Memory B cell (primary cell): ENCODE measurements around the gene FHIT.

Experiments
- ATAC-seq: fragments of 150-1000 bp; cut with Tn5 transposase; 2 replicates; pipeline ENCODE4 v1.10.0; 2021; ENCODE audit warnings: low read depth, mild to moderate bottlenecking, moderate library complexity
- DNase-seq, 2 donors: peaks; one replicate each; pipeline ENCODE4 v3.0.0; 2022; ENCODE audit warnings: low spot score in 2 of 2
- H3K27ac Mint-ChIP-seq: one replicate; pipeline ENCODE4 v1.8.0; 2022; ENCODE audit warnings: mild to moderate bottlenecking, moderate library complexity, mixed read lengths
- H3K27me3 Mint-ChIP-seq: one replicate; pipeline ENCODE4 v1.8.0; 2022; ENCODE audit warnings: mixed read lengths
- H3K36me3 Mint-ChIP-seq: one replicate; pipeline ENCODE4 v1.8.0; 2022; ENCODE audit warnings: mild to moderate bottlenecking, mixed read lengths
- H3K4me1 Mint-ChIP-seq: one replicate; pipeline ENCODE4 v1.8.0; 2022; ENCODE audit warnings: mixed read lengths
- H3K4me3 Mint-ChIP-seq: one replicate; pipeline ENCODE4 v1.8.0; 2022; ENCODE audit warnings: mild to moderate bottlenecking, moderate library complexity, mixed read lengths
- H3K9me3 Mint-ChIP-seq: one replicate; pipeline ENCODE4 v1.8.0; 2022; ENCODE audit warnings: mixed read lengths

The FHIT gene

DNA sequence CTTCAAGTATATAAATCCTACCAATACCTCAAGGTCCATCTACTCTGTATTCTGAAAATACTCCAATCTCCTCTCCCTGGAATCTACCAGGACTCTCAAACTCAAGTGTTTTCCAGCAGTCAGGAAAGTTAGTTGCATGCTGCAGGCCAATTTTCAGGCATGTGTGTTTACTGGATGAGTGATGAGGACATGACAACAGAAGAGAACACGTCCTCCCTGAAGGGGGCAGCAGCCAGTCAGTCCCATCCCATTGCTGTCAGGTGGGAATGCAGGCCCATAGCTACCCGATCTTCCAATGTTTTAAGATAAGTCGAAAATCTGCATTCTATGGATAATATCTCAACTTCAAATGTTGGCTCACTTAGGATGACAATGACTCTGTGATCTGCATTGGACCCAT lies 496.2 kb downstream of the FHIT start:
- peaks cover 6% of the 10 kb centered on the region for H3K9me3 Mint-ChIP-seq
- ATAC-seq (no peak), DNase-seq (no peak)
- H3K36me3 Mint-ChIP-seq, result no peaks in the 10 kb centered on the region
- H3K27me3 Mint-ChIP-seq, result no peaks in the 10 kb centered on the region
- peaks cover 3% of the 10 kb centered on the region for H3K4me1 Mint-ChIP-seq
- no peak overlapping the region for H3K27ac Mint-ChIP-seq
- no peak overlapping the region for H3K4me3 Mint-ChIP-seq

- Mint-ChIP-seq H3K36me3 (no peaks in the 10 kb centered on the region), H3K27ac (no peak overlapping the region), H3K9me3 (peaks cover 6% of the 10 kb centered on the region), H3K27me3 (no peaks in the 10 kb centered on the region), H3K4me3 (no peak overlapping the region), H3K4me1 (peaks cover 3% of the 10 kb centered on the region)
- no peak for ATAC-seq
- DNase-seq, result no peak
Observed at GRCh38 chr3:60754617-60755016, 496.6 kb downstream of the FHIT start.

DNA sequence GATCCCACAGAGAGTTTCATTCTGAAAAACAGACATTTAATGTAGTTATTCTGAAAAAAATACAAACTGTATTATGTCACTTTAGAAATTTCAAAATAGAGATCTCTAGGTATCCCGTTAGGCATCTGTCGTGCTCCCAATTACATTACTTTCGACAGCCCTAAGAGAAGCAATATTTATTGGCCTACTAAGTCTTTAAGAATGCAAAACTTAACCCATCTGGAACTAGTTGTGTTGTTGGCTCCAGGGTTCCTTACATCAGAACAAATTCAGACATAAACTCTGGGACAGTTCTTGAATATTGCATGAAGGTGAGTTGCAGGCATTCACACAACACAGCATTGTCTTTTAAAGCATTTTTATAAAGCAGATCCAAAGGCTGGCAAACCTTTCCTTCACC lies 498.4 kb downstream of the FHIT start:
- Mint-ChIP-seq H3K36me3 (no peaks in the 10 kb centered on the region), H3K4me1 (no peaks in the 10 kb centered on the region), H3K27ac (no peak overlapping the region), H3K27me3 (no peaks in the 10 kb centered on the region), H3K4me3 (no peak overlapping the region), H3K9me3 (peaks cover 8% of the 10 kb centered on the region)
- no peak for ATAC-seq
- no peak for DNase-seq

DNA sequence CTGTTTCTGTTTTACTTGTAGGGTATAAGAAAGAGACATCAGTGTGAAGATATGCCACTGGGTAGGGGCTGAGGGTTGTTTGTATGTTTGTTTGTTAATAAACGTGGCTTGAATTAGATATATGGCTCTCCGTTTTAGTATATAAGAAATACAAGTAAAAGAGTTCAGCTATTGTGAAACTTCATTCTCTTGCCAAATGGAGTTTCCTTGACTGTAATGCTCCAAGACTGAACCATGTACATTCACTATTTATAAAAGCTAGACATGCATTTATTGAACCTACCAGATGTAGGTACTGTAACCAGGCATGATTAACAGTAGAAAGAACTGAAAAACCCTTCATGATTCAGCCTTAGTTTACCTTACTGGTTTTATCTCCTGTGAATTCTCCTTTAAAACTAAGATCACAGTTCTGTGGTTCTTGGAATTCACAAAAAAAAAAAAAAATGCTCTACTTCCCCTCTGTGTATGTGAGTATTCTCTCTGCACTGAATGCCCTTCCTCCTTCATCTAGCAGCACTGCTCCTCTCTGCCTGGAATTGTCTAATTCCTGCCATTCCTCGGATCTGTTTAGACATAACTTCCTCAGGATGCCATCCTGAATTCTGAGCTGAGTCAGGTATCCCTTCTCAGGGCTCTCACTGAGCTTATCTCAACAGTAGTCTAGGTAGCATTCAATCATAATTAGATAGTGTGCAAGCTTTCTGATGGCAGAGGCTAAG lies 504.4 kb downstream of the FHIT start:
- Mint-ChIP-seq H3K36me3 (peaks cover 2% of the 10 kb centered on the region), H3K9me3 (peaks cover 8% of the 10 kb centered on the region), H3K4me3 (no peak overlapping the region), H3K27ac (no peak overlapping the region), H3K27me3 (peaks cover 2% of the 10 kb centered on the region), H3K4me1 (no peaks in the 10 kb centered on the region)
- ATAC-seq (no peak), DNase-seq (no peak)

GRCh38 chr3:60746043-60746638 lies 505.1 kb downstream of the FHIT start:
- Mint-ChIP-seq H3K36me3 (peaks cover 2% of the 10 kb centered on the region), H3K27ac (no peak overlapping the region), H3K27me3 (peaks cover 2% of the 10 kb centered on the region), H3K4me1 (no peaks in the 10 kb centered on the region), H3K9me3 (peaks cover 8% of the 10 kb centered on the region), H3K4me3 (no peak overlapping the region)
- no peak for ATAC-seq
- no peak for DNase-seq

- Mint-ChIP-seq H3K27ac (no peak overlapping the region), H3K27me3 (peaks cover 2% of the 10 kb centered on the region), H3K36me3 (peaks cover 2% of the 10 kb centered on the region), H3K4me3 (no peak overlapping the region), H3K4me1 (no peaks in the 10 kb centered on the region), H3K9me3 (no peaks in the 10 kb centered on the region)
- ATAC-seq, result no peak
- no peak for DNase-seq
Observed at GRCh38 chr3:60743631-60744164, 507.6 kb downstream of the FHIT start.

DNA sequence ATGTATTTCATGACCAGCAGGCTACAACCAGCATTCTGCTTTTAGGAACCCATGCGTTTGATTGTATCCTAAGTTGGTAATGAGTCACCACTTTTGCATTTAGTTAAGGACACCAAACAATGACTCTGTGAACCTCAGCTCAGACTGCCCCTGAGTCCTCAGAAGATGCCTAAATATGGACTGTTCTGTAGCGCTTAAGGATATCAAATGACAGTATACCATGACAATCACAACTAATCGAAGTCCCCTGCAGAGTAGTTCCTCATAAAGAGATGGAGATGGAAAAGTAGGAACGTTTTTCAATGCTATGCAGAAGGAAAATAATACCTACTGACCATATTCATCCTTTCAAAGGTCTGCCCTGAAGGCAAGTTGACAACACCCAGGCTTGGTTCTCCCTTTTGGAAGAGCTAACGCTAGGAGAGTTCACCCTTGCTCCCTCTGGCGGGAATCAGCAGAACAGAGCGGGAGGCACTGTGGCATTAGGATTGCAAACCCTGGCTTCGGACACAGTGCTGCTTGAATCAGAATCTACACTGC lies 508.6 kb downstream of the FHIT start:
- Mint-ChIP-seq H3K27ac (no peak overlapping the region), H3K36me3 (peaks cover 2% of the 10 kb centered on the region), H3K9me3 (no peaks in the 10 kb centered on the region), H3K4me1 (no peaks in the 10 kb centered on the region), H3K27me3 (peaks cover 2% of the 10 kb centered on the region), H3K4me3 (no peak overlapping the region)
- DNase-seq (no peak), ATAC-seq (no peak)

GRCh38 chr3:60737633-60738399 lies 513.4 kb downstream of the FHIT start:
- peaks cover 2% of the 10 kb centered on the region for H3K9me3 Mint-ChIP-seq
- ATAC-seq (no peak), DNase-seq (no peak)
- H3K4me3 Mint-ChIP-seq, result no peak overlapping the region
- H3K27me3 Mint-ChIP-seq, result no peaks in the 10 kb centered on the region
- H3K36me3 Mint-ChIP-seq, result no peaks in the 10 kb centered on the region
- no peak overlapping the region for H3K27ac Mint-ChIP-seq
- no peaks in the 10 kb centered on the region for H3K4me1 Mint-ChIP-seq

GRCh38 chr3:60730371-60730770 lies 520.9 kb downstream of the FHIT start:
- Mint-ChIP-seq H3K27ac (no peak overlapping the region), H3K36me3 (no peaks in the 10 kb centered on the region), H3K4me3 (no peak overlapping the region), H3K4me1 (no peaks in the 10 kb centered on the region), H3K9me3 (peaks cover 4% of the 10 kb centered on the region), H3K27me3 (no peaks in the 10 kb centered on the region)
- ATAC-seq, result no peak
- DNase-seq, result no peak

DNA sequence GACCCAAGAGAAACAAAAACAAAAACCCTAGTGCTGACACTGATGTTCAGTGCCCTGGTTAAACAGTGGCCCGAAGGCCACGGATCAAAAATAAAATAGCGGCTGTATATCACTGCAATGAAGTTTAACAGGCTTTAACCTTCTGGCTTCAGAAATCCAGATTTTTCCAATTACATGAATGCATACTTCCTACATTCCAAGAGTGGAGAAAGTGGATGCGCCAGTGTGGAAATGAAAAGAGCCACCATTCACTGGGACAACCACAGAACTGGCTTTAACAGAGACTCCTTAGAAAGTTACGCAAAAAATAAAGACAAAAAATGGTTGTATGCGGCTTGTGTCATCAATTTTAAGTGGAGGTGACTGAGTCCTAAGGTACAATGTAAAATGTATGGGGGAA lies 522.2 kb downstream of the FHIT start:
- Mint-ChIP-seq H3K4me1 (no peaks in the 10 kb centered on the region), H3K9me3 (peaks cover 4% of the 10 kb centered on the region)
- ATAC-seq, result no peak

GRCh38 chr3:60728006-60728405 lies 523.2 kb downstream of the FHIT start:
- H3K36me3 Mint-ChIP-seq, result no peaks in the 10 kb centered on the region
- H3K4me3 Mint-ChIP-seq, result no peak overlapping the region
- no peak overlapping the region for H3K27ac Mint-ChIP-seq
- no peaks in the 10 kb centered on the region for H3K27me3 Mint-ChIP-seq
- ATAC-seq (no peak), DNase-seq (no peak)
- H3K4me1 Mint-ChIP-seq, result no peaks in the 10 kb centered on the region
- peaks cover 2% of the 10 kb centered on the region for H3K9me3 Mint-ChIP-seq

More for the DNA sequence above, 522.2 kb downstream of the FHIT start:
- Mint-ChIP-seq H3K4me3 (no peak overlapping the region), H3K27ac (no peak overlapping the region), H3K36me3 (no peaks in the 10 kb centered on the region), H3K27me3 (no peaks in the 10 kb centered on the region)
- DNase-seq, result no peak

- Mint-ChIP-seq H3K27me3 (no peaks in the 10 kb centered on the region), H3K4me1 (no peaks in the 10 kb centered on the region), H3K36me3 (no peaks in the 10 kb centered on the region), H3K4me3 (no peak overlapping the region), H3K9me3 (no peaks in the 10 kb centered on the region), H3K27ac (no peak overlapping the region)
- no peak for ATAC-seq
- no peak for DNase-seq
Observed at GRCh38 chr3:60720736-60721135, 530.5 kb downstream of the FHIT start.

DNA sequence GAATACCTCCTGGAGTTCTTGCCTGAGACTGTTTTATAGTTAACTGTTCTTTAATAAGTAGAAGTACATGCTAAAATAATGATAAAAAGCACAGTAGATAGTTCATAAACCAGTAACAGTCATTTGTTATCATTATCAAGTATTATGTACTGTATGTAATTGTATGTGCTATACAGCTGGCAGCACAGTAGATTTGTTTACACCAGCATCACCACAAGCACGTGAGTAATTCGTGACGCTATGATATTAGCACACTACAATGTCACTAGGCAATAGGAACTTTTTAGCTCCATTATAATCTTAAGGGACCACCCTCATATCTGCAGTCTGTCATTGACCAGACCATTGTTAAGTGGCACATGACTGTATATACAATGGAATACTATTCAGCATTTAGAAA lies 534.7 kb downstream of the FHIT start:
- no peak for DNase-seq
- Mint-ChIP-seq H3K4me3 (no peak overlapping the region), H3K27me3 (no peaks in the 10 kb centered on the region), H3K9me3 (peaks cover 2% of the 10 kb centered on the region), H3K36me3 (peaks cover 1% of the 10 kb centered on the region), H3K27ac (no peak overlapping the region), H3K4me1 (no peaks in the 10 kb centered on the region)
- ATAC-seq, result no peak
